Lung (tissue), 12 donors: ENCODE measurements around the gene FAM3D. TPM values are rescaled to one million over a fixed set of nuclear protein-coding genes. Genes with fewer than 3 reads are reported as not detected.
"Not testable (repeated sequence)": the region's sequence is repeated elsewhere in the genome, so short reads cannot be mapped to it uniquely, and the experiment has no call there.

Experiments used
- ATAC-seq: fragments of 200-7000 bp; cut with Tn5 transposase; one replicate; pipeline ENCODE4 v1.9.1; 2020; ENCODE audit warnings: moderate number of reproducible peaks; ENCODE audit not compliant: insufficient read depth, low FRiP score
- DNase-seq, 3 donors: peaks; one replicate each; pipeline ENCODE4 v3.0.0-alpha.2; 2013 to 2017
- H3K27ac ChIP-seq, 2 donors: one replicate each; pipeline ENCODE4 v1.5.1; 2013; ENCODE audit warnings: mild to moderate bottlenecking in 2 of 2, moderate library complexity in 2 of 2, control low read depth in 1 of 2, inconsistent platforms in 1 of 2, low read depth in 1 of 2, low read length in 1 of 2
- H3K27me3 ChIP-seq, 3 donors: one replicate each; pipeline ENCODE4 v1.5.1; 2013; ENCODE audit warnings: low read length in 2 of 3; ENCODE audit not compliant: control insufficient read depth in 3 of 3, insufficient read depth in 3 of 3
- H3K36me3 ChIP-seq, 4 donors: one replicate each; pipeline ENCODE4 v1.5.1; 2013; ENCODE audit warnings: low read length in 4 of 4, mild to moderate bottlenecking in 1 of 4, moderate library complexity in 1 of 4; ENCODE audit not compliant: control insufficient read depth in 4 of 4, insufficient read depth in 4 of 4
- H3K4me1 ChIP-seq, 5 donors: one replicate each; pipeline ENCODE4 v1.5.1; 2013; ENCODE audit warnings: low read length in 5 of 5, mild to moderate bottlenecking in 2 of 5, moderate library complexity in 1 of 5; ENCODE audit not compliant: control insufficient read depth in 5 of 5, insufficient read depth in 5 of 5
- H3K4me3 ChIP-seq: one replicate; pipeline ENCODE4 v1.5.1; 2013; ENCODE audit warnings: mild to moderate bottlenecking, control low read depth, moderate library complexity
- H3K9ac ChIP-seq, 2 donors: one replicate each; pipeline ENCODE4 v1.5.1; 2013; ENCODE audit warnings: low read length in 2 of 2, control low read depth in 1 of 2; ENCODE audit not compliant: insufficient read depth in 1 of 2
- H3K9me3 ChIP-seq, 4 donors: one replicate each; pipeline ENCODE4 v1.5.1; 2013; ENCODE audit warnings: low read length in 3 of 4, mild to moderate bottlenecking in 1 of 4, moderate library complexity in 1 of 4; ENCODE audit not compliant: control insufficient read depth in 4 of 4, insufficient read depth in 3 of 4
- WGBS, 2 donors: extraction: QIAGEN DNeasy Blood & Tissue Kit; methylation state at CpG; one replicate each; pipeline ENCODE4 v1.1.7; 2013; 5-methylcytosine and 5-hydroxymethylcytosine counted together
- polyA plus RNA-seq, 2 donors: library from polyadenylated mRNA; stranded (reverse); fragments of 200-250 nt; gene quantifications; one replicate each; pipeline ENCODE4 v1.2.1, GENCODE V29; 2013
- total RNA-seq, 2 donors: library from RNA; depleted of rRNA in 1 of 2; stranded (reverse); fragments of >200 nt in 1 of 2; gene quantifications; one replicate each; pipeline ENCODE4 v1.2.1, GENCODE V29; 2014 to 2021
- TF ChIP-seq, protein P1 (sequence below): IDR thresholded peaks from 2 replicates; pipeline ENCODE4 v1.5.1; 2012; ENCODE audit warnings: mild to moderate bottlenecking; ENCODE audit errors: control extremely low read depth, extremely low read depth
- donor health status: control.
- donor health status: control.
- donor health status: Bipolar disorder and iron deficiency.
- donor health status: healthy.
- donor health status: DM: yes; HTN: yes; CAD: no.

The FAM3D gene
- total and polyA plus RNA-seq, 4 donors = 3.2 to 15.1 (median 11.6) TPM

DNA sequence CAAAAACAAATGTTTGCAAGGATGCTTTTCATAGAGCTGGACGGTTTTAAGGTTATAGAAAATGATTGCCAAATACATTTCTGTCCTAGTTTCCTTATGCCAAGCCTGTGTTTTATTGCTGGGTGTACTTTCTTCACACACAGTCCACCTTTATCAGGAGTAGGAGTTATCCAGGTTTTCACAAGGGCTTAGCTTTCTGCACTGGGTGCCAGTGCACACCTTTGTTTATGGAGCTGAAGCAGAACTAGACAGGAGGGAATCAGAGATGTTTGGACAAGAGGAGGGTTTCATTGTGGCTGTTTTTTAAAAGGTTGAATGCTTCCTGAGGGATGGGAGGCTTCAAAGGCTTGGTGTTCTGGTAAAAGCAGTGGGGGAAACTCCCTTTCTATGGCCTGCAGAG, 29.5 kb upstream of the FAM3D start:
- Histone ChIP-seq H3K27me3 (no peaks in the 10 kb centered on the region), H3K4me3 (no peak overlapping the region), H3K9me3 (peaks cover 0 to 5% (median 1%) of the 10 kb centered on the region in 4 donors), H3K9ac (no peak overlapping the region), H3K36me3 (no peaks in the 10 kb centered on the region), H3K27ac (no peak overlapping the region), H3K4me1 (no peaks in the 10 kb centered on the region)
- DNase-seq (no peak), ATAC-seq (no peak)
- WGBS, 2 donors = 75 to 77% methylated on average over 1 of the region's 1 CpG
- TF ChIP-seq, protein P1, sequence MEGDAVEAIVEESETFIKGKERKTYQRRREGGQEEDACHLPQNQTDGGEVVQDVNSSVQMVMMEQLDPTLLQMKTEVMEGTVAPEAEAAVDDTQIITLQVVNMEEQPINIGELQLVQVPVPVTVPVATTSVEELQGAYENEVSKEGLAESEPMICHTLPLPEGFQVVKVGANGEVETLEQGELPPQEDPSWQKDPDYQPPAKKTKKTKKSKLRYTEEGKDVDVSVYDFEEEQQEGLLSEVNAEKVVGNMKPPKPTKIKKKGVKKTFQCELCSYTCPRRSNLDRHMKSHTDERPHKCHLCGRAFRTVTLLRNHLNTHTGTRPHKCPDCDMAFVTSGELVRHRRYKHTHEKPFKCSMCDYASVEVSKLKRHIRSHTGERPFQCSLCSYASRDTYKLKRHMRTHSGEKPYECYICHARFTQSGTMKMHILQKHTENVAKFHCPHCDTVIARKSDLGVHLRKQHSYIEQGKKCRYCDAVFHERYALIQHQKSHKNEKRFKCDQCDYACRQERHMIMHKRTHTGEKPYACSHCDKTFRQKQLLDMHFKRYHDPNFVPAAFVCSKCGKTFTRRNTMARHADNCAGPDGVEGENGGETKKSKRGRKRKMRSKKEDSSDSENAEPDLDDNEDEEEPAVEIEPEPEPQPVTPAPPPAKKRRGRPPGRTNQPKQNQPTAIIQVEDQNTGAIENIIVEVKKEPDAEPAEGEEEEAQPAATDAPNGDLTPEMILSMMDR = no peak

DNA sequence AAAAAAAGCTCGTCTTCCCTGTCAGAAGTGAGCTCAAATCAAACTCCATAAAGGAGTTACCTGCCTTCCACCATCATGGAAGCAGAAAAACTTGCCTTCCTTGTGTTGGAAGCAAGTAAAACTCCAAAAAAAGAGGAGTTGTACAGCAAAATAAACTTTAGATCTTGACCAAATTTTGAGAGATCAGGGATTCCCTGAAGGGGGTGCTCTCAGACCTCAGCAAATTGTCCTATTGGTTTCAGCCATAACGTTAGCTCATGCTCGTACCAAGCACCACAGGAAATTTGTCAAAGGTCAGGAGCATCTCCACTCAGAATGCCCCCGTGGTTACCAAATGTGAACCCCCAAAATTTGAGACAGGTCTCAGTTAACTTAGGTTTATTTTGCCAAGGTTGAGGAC, 28.7 kb upstream of the FAM3D start:
- H3K27me3 ChIP-seq, H3K4me1 ChIP-seq, H3K9me3 ChIP-seq, H3K4me3 ChIP-seq, H3K9ac ChIP-seq, H3K27ac ChIP-seq, ATAC-seq, DNase-seq, H3K36me3 ChIP-seq: not testable (repeated sequence)
- 82 to 88% methylated on average over 4 of the region's 4 CpGs for WGBS, 2 donors

DNA sequence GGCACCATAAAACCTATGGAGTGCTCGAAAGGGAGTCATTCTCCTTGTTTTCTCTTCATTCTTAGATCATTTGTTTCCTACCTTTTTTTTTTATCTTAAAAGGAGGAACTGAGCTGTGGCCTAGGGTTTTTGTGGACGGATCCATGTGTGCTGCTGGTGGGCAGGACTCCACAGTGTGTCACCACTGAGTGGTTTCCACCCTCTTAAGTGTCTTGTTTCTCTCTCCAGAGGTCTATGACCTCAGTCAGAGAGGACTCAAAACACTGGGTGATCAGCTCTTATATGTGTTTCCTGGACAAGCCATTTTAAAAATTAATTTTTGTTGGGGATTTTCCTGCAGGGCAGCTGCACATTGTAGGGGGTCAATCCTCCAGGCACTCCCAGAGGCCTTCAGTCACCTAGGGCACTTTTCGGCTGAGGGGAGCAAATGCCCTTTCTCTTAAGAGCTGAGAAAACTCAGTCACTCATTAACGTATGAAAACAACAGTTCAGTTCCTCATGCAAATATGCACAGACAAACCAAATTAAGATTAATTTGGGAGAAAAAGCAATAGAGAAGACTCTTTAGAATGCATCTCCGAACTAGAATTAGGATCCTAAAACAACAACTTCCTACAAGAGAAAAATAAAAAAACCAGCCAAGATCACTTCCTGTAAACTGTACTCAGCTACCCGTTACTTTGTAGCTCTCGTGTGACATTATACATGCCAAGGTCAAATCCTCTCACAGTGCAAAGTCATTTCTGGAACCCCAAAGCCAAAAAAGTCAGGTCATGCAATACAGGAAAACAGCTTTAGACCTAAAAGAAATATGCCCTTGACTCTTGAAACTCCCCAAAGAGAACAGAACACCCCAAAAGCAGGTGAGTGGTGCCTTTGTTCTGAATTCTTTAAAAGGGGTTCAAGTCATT, 27.6 kb upstream of the FAM3D start:
- H3K27ac ChIP-seq = no peak overlapping the region
- peaks cover 0 to 8% (median 4%) of the 10 kb centered on the region in 4 donors for H3K9me3 ChIP-seq
- no peak for ATAC-seq
- no peaks in the 10 kb centered on the region for H3K36me3 ChIP-seq
- no peaks in the 10 kb centered on the region for H3K4me1 ChIP-seq
- no peaks in the 10 kb centered on the region for H3K27me3 ChIP-seq
- 45 to 53% methylated on average over 7 of the region's 7 CpGs for WGBS, 2 donors
- no peak for DNase-seq
- no peak overlapping the region for H3K9ac ChIP-seq
- TF ChIP-seq, protein P1 = no peak
- no peak overlapping the region for H3K4me3 ChIP-seq

DNA sequence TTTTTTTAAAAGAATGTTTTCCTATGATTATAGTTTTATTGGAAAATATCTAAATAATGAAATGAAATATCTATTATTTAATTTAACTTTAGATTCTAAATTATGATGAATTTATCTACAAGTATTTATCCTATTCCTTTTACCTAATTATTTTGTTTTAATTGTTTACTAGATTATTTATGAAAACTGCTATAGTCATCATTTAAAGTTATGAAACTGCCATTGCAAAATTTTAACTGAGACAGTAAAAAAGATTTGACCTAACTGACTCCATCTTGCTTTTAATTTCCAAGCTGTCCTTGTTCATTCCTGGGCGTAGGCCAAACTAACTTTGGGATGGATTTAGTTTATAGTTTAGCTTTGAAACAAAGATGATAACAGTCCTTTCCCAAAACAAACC, 25.9 kb upstream of the FAM3D start:
- 97% methylated on average over 1 of the region's 1 CpG for WGBS, 2 donors
- DNase-seq = no peak

More for the DNA sequence above, 25.9 kb upstream of the FAM3D start:
- Histone ChIP-seq H3K4me1 (peaks cover 0 to 2% (median 0%) of the 10 kb centered on the region in 5 donors), H3K27ac (no peak overlapping the region), H3K4me3 (no peak overlapping the region), H3K27me3 (no peaks in the 10 kb centered on the region), H3K36me3 (no peaks in the 10 kb centered on the region), H3K9me3 (peaks cover 0 to 8% (median 5%) of the 10 kb centered on the region in 4 donors), H3K9ac (no peak overlapping the region)
- TF ChIP-seq, protein P1 = no peak
- no peak for ATAC-seq
